Astrocyte of the spinal cord (primary cell): ENCODE results near the gene PSMC5.
A peak's percentile ranks its signal among the peaks of the same experiment; 100 is the strongest.

Experiments used
- DNase-seq: peaks from one replicate; pipeline ENCODE4 v3.0.0; 2011; ENCODE audit warnings: low read depth, low spot score
- H3K4me3 ChIP-seq: 2 replicates; pipeline ENCODE4 v1.5.1; 2011; ENCODE audit warnings: low read depth, mild to moderate bottlenecking, low read length, moderate library complexity
- in situ Hi-C: cut with HindIII; loops from 2 replicates; pipeline ENCODE4 v1.10.0; 2017; ENCODE audit warnings: low sequenced_read_pairs
- TF ChIP-seq, protein P1 (sequence below): IDR thresholded peaks from 2 replicates; pipeline ENCODE4 v1.5.1; 2012; ENCODE audit warnings: low read depth, mild to moderate bottlenecking, low read length, inconsistent platforms

The PSMC5 gene

DNA sequence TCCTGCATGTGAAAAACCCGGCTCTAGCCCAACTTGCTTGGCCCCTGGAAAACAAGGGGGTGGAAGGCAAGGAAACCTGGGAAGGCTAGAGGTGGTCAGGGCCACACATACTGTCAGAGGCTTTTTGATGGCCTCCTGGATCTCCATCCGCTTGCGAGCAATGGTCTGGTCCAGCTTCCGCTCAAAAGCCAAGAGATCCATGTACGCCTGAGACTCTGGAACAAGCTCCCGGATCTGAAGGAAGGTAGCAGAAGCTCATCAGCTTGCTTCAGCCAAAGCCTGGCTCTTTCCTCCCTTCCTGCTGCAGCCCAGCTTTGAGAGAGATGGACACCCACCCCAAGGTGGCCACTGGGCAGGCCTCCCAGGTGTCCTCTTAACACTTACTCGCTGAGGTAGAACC lies 9.6 kb downstream of the PSMC5 start:
- in situ Hi-C loops: no loop called here
- TF ChIP-seq, protein P1, sequence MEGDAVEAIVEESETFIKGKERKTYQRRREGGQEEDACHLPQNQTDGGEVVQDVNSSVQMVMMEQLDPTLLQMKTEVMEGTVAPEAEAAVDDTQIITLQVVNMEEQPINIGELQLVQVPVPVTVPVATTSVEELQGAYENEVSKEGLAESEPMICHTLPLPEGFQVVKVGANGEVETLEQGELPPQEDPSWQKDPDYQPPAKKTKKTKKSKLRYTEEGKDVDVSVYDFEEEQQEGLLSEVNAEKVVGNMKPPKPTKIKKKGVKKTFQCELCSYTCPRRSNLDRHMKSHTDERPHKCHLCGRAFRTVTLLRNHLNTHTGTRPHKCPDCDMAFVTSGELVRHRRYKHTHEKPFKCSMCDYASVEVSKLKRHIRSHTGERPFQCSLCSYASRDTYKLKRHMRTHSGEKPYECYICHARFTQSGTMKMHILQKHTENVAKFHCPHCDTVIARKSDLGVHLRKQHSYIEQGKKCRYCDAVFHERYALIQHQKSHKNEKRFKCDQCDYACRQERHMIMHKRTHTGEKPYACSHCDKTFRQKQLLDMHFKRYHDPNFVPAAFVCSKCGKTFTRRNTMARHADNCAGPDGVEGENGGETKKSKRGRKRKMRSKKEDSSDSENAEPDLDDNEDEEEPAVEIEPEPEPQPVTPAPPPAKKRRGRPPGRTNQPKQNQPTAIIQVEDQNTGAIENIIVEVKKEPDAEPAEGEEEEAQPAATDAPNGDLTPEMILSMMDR: no peak
- no peak overlapping the region for H3K4me3 ChIP-seq
- no peak for DNase-seq

DNA sequence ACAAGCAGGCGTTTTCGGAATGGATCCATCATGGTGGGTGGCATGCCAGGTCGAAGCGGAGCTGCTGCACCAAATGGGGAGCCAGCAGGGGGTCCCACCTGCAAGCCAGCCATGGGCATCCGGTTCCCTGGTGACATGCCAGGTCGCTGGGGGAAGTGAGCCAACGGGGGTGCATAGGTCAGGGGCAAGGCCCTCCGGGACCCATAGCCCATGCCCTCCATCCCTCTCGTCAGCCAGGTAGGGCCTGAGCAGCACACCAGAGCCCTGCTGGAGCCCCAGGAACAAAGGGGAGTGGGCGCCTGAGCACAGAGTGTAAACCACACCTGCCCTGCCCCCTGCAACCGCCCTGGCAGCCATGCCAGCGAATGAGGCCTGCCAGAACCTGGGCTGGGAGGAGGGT lies 10.2 kb downstream of the PSMC5 start:
- TF ChIP-seq, protein P1: no peak
- in situ Hi-C loops: no loop called here
- H3K4me3 ChIP-seq: no peak overlapping the region
- no peak for DNase-seq

DNA sequence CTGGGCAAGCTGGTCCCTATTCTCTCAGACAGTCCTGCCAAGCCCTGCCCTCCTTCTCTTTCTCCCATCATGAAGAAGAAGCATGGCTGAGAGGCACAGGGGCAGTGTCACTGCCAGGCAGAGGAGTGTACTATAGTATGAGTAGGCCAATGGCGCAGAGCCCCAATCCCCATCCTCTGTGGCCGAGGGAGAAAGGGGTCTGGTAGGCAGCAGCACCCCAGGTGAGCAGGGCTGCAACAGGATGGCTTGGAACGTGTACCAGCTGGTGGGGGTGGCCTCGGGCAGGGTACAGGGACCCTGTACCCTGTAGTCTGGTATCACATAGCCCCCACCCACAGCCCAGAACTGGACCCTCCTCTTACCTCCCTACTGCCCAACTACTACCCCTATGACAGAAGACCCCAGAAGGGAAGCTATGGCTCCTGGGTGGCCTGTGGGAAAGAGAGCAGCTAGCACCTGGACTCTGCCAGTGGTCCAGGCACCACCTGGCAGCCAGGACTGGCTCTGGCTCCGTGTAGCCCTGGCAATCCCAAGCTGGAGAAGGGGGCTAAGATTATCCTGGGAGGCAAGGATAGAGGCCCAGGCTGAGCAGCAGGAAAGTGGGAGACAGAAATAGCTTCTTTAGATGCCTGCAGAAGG lies 10.8 kb downstream of the PSMC5 start:
- in situ Hi-C loops: no loop called here
- TF ChIP-seq, protein P1: no peak

DNA sequence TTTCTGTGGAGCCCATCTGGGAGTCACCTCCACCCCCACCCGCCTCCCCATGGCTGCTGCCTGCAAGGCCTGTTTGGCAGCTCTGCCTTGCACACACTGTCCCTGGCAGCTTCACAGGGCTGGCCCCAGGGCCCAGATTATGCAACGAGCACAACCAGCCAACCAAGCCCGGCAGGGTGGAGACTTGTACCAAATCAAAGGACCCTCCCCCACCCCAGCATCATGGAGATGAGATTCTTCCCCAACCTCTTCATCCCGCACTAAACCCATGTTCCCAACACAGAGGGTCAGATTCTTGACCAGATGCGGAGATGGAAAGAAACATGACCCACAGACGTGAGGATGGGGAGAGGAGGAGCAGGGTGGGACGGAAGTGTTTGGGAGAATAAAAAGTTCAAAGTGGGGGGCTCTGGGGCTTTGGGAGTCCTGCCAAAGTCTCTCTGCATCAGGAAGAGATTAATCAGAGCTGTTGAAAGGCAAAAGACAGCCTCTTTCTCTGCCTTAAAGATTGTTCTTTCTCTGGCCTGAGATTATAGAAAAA lies 11.5 kb downstream of the PSMC5 start:
- in situ Hi-C loops: no loop called here
- H3K4me3 ChIP-seq: no peak overlapping the region
- DNase-seq: peak; percentile 55
- TF ChIP-seq, protein P1: no peak

More for the DNA sequence above, 10.8 kb downstream of the PSMC5 start:
- no peak overlapping the region for H3K4me3 ChIP-seq
- DNase-seq: no peak

DNA sequence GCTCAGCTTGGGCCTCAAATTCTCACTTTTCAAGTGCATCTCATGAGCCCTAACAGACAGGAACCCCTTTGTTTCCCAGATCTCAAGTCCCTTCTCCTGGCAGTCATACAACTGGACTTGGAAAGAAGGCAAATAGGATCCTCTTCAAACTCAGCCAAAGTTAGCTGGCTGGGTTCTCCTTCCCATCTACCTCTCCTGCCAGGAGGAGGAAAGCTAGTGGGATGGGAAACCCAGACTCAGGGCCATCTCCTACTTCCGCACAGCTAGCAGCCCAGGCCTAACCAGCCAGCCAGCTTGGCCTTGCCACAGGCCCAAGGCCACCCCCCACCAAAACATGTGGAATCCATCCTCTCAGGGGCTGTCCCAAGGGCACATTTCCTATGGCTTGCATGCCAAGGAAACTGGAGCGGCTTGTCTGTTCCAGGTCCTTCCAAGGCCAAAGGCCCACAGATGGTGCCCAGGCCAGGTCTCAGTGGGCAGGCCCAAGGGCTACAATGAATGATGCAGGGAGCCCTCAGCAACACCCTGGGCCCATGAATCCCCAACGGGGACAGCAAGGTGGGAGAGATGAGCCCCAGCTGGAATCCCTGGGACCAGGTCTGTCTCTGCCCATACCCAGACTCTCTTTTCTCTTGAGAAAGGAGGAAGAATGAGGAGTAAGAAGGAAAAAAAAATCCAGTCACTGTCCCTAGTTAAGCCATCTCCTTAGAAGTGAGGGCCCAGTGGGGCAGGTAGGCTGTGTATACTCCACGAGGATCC lies 13.5 kb downstream of the PSMC5 start:
- in situ Hi-C loops: no loop called here
- H3K4me3 ChIP-seq: peak overlapping the region; percentile 87
- DNase-seq: no peak
- TF ChIP-seq, protein P1: no peak

DNA sequence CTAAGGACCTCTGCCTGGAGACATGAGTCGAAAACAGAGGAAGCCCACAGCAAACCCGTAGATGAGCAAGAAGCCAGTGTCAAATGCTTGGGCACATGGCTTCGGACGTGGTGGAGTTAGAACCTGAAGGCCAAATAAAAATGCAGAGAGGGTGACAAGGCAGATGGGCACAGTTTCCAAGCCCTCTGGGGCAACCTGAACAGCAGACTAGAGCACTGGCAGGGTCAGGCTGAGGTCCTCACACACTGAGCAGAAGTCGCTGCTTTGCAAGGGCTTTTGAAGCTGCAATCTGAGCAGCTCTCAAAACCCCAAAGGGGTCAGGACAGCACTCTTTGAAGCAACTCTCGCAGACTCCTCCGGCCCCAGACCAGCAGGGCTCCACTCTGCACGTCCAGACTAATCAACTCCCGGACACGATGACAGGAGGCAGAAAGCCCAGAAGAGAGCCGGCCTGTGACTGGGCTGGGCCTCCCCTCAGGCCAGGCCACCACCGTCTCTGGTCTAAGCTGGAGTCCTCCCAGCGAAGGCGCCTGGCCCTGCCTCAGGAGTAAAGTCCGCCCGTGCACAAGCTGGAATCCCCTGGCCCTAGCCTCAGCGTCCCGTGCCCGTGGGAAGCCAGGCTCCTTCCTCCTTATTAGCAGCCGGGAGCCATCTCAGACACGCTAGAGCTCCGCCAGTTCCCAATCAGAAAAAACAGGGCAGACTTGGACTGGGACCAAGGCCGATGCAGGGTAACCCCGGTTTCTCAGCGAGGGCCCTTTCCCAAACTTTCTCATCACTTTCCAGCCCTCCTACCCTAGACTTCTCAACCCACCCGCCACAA lies 14.3 kb downstream of the PSMC5 start:
- TF ChIP-seq, protein P1: no peak
- peak overlapping the region; percentile 87 for H3K4me3 ChIP-seq
- in situ Hi-C loops: no loop called here
- peak; percentile 32 for DNase-seq
